ENCODE data around the gene PNMA8C. TPM values are rescaled to one million over a fixed set of nuclear protein-coding genes. Genes with fewer than 3 reads are reported as not detected.

The PNMA8C gene
- total RNA-seq, 6 donors from 2014 or later: under 0.01 to 0.27 TPM; not detected in 4

DNA sequence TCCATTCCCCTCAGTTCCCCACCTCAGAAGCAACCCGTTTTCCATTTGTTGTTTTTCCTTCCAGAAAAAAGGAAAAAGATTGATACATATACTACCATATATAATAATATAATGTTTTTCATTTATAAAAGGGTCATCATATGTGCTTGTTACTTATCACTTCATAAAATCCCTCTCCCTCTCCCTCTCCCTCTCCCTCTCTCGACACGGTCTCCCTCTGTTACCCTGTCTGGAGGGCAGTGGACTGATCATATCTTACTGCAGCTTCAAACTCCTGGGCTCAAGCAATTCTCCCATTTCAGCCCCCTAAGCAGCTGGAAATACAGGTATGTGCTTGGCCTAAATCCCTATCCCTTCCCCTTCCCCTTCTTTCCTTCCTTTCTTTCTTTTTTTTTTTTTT is 25.5 kb upstream of the PNMA8C start:
- Histone ChIP-seq H3K4me3 (no peak overlapping the region), H3K27me3 (no peaks in the 10 kb centered on the region), H3K4me1 (no peaks in the 10 kb centered on the region), H3K9me3 (peaks cover 0 to 3% (median 0%) of the 10 kb centered on the region in 4 donors), H3K36me3 (no peaks in the 10 kb centered on the region), H3K27ac (no peak overlapping the region)
- TF ChIP-seq, protein P1, sequence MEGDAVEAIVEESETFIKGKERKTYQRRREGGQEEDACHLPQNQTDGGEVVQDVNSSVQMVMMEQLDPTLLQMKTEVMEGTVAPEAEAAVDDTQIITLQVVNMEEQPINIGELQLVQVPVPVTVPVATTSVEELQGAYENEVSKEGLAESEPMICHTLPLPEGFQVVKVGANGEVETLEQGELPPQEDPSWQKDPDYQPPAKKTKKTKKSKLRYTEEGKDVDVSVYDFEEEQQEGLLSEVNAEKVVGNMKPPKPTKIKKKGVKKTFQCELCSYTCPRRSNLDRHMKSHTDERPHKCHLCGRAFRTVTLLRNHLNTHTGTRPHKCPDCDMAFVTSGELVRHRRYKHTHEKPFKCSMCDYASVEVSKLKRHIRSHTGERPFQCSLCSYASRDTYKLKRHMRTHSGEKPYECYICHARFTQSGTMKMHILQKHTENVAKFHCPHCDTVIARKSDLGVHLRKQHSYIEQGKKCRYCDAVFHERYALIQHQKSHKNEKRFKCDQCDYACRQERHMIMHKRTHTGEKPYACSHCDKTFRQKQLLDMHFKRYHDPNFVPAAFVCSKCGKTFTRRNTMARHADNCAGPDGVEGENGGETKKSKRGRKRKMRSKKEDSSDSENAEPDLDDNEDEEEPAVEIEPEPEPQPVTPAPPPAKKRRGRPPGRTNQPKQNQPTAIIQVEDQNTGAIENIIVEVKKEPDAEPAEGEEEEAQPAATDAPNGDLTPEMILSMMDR (IDR thresholded peaks at IDR 0.05): no peak
- no peak for TF ChIP-seq EP300 (IDR thresholded peaks at IDR 0.05)
- no peak for ATAC-seq (ENCODE audit: low FRiP score in 2 of 2)
- 34 to 54% methylated on average over 3 of the region's 3 CpGs for WGBS, 2 donors
- DNase-seq: no peak

DNA sequence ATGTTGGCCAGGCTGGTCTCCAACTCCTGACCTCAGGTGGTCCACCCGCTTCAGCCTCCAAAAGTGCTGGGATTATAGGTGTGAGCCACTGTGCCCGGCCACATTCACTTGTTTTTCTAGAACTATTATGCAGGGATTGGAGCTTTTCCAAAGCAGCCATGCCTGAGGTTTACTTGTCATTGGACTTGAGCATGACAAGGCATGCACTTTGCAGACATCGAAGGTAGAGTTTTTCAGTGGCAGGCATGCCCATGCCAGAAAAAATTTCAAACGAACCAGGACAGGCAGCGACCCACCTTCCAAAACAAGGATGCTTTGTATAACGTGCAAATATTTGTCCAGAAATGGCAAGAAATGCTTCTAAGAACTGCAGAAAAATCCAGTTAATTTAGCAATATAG is 24.9 kb upstream of the PNMA8C start:
- TF ChIP-seq, protein P1 (IDR thresholded peaks at IDR 0.05): no peak
- TF ChIP-seq POLR2A (IDR thresholded peaks at IDR 0.05) (no peak), POLR2AphosphoS5 (IDR thresholded peaks at IDR 0.05) (no peak), EP300 (IDR thresholded peaks at IDR 0.05) (no peak)
- ATAC-seq (ENCODE audit: low FRiP score in 2 of 2) (no peak), DNase-seq (no peak)
- Histone ChIP-seq H3K27me3 (no peaks in the 10 kb centered on the region), H3K4me1 (no peaks in the 10 kb centered on the region), H3K4me3 (no peak overlapping the region), H3K27ac (no peak overlapping the region), H3K36me3 (no peaks in the 10 kb centered on the region), H3K9me3 (peaks cover 0 to 3% (median 0%) of the 10 kb centered on the region in 4 donors)
- WGBS, 2 donors: 73 to 74% methylated on average over 6 of the region's 6 CpGs

DNA sequence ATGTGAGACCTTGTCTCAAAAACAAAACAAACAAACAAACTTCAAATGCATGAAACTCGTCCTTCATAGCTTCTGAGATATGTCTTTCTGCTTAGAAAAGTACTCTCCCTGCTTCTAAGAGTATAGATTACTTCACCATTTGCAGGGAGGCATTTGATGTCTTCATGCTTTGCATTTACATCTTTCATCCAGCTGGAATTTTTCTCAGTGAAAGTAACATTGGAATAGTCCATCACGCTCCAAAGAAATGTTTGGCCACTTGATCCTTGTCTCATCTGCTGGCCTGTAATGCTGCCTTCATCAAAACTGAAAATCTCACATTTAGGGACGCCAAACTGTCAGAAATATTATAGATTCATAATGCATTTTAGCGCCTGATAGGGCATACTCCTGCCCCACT is 23.4 kb upstream of the PNMA8C start:
- peaks cover 0 to 3% (median 0%) of the 10 kb centered on the region in 4 donors for H3K9me3 ChIP-seq
- TF ChIP-seq POLR2AphosphoS5 (IDR thresholded peaks at IDR 0.05): no peak
- TF ChIP-seq POLR2A (IDR thresholded peaks at IDR 0.05): no peak
- TF ChIP-seq EP300 (IDR thresholded peaks at IDR 0.05): no peak
- TF ChIP-seq, protein P1 (IDR thresholded peaks at IDR 0.05): no peak
- H3K4me3 ChIP-seq: no peak overlapping the region
- 42 to 46% methylated on average over 4 of the region's 4 CpGs for WGBS, 2 donors
- H3K4me1 ChIP-seq: no peaks in the 10 kb centered on the region
- no peak overlapping the region for H3K27ac ChIP-seq
- DNase-seq: no peak
- no peaks in the 10 kb centered on the region for H3K27me3 ChIP-seq
- ATAC-seq (ENCODE audit: low FRiP score in 2 of 2): no peak
- H3K36me3 ChIP-seq: no peaks in the 10 kb centered on the region

DNA sequence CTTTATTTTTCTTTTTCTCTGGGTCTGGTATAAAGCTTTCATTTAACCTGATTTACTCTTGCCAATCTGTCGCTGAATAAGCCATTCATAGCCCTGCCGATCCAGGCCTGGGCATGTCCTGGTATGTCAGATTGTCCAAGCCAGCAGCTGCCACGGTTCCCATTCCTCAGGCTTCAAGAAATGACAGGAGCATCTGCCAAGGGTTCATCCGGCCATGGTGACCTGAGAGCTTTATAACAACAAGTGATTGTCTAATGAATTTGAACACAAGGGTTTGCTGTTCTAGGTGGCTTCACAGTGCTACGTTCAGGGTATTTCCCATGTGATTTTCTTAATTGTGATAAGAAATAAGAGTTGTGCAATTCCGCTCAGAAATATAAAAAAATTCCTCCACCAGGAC is 22.6 kb upstream of the PNMA8C start:
- TF ChIP-seq POLR2A (IDR thresholded peaks at IDR 0.05): no peak
- Histone ChIP-seq H3K36me3 (no peaks in the 10 kb centered on the region), H3K27me3 (no peaks in the 10 kb centered on the region), H3K9me3 (peaks cover 0 to 3% (median 0%) of the 10 kb centered on the region in 4 donors), H3K4me1 (no peaks in the 10 kb centered on the region), H3K4me3 (no peak overlapping the region), H3K27ac (no peak overlapping the region)
- no peak for ATAC-seq (ENCODE audit: low FRiP score in 2 of 2)
- DNase-seq: no peak
- WGBS, 2 donors: 62 to 73% methylated on average over 6 of the region's 6 CpGs

DNA sequence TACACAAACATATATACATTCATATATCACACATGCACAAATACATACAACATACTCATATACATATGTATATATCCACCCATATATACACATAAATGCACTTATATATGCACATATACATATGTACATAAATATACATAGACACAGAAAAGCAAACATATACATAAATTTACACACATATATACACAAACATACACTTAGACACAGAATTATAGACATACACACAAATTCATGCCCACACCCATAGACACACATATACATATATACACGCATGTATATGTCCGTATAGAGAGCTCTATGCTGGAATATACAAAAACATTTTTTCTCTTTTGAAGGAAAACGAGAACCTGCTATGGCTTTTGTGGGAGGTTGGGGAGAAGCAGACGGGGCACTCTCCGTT is 22.0 kb upstream of the PNMA8C start:
- TF ChIP-seq POLR2AphosphoS5 (IDR thresholded peaks at IDR 0.05) (no peak), EP300 (IDR thresholded peaks at IDR 0.05) (no peak), POLR2A (IDR thresholded peaks at IDR 0.05) (no peak)
- TF ChIP-seq, protein P1 (IDR thresholded peaks at IDR 0.05): no peak
- 82 to 84% methylated on average over 5 of the region's 5 CpGs for WGBS, 2 donors
- Histone ChIP-seq H3K4me3 (no peak overlapping the region), H3K4me1 (no peaks in the 10 kb centered on the region), H3K36me3 (no peaks in the 10 kb centered on the region), H3K9me3 (peaks cover 0 to 3% (median 0%) of the 10 kb centered on the region in 4 donors), H3K27me3 (no peaks in the 10 kb centered on the region), H3K27ac (no peak overlapping the region)
- DNase-seq (no peak), ATAC-seq (ENCODE audit: low FRiP score in 2 of 2) (no peak)
